ENCODE measurements around the gene TUBGCP2. TPM values are rescaled to one million over a fixed set of nuclear protein-coding genes. Genes with fewer than 3 reads are reported as not detected.
A peak's percentile ranks its signal among the peaks of the same experiment; 100 is the strongest.

Gene TUBGCP2
- total and polyA plus RNA-seq, 2 of the 13 experiments (the other 11 are each of a cell fraction or from before 2014, with no cell fraction given), result 21.3 to 34.5 TPM

DNA sequence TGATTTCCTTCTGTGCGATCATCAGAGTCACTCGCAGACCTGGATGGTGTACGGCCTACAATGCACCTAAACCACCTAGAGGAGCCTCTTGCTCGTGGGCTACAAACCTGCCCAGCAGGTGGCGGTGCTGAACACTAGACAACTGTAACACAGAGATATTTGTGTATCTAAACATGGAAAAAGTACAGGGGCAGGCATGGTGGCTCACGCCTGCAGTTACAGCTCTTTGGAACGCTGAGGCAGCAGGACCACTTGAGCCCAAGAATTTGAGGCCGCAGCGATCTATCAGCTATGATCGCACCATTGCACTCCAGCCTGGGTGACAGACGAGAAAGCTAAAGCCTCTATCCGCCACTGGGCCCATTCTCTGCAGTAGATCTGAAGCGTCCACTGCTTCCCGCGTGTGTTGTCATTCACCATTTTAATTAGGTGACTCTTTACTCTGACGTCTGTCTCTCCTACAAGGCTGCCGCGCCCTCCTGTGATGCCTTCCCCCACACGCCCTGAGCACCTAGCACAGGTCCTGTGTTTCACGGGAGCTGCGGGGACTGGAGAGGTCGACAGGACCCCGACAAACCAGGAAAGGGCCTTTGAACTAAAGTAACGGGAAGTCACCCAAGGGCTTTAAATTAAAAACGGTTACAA lies 774 bp downstream of the TUBGCP2 start (continued):
- TF ChIP-seq, protein P1, sequence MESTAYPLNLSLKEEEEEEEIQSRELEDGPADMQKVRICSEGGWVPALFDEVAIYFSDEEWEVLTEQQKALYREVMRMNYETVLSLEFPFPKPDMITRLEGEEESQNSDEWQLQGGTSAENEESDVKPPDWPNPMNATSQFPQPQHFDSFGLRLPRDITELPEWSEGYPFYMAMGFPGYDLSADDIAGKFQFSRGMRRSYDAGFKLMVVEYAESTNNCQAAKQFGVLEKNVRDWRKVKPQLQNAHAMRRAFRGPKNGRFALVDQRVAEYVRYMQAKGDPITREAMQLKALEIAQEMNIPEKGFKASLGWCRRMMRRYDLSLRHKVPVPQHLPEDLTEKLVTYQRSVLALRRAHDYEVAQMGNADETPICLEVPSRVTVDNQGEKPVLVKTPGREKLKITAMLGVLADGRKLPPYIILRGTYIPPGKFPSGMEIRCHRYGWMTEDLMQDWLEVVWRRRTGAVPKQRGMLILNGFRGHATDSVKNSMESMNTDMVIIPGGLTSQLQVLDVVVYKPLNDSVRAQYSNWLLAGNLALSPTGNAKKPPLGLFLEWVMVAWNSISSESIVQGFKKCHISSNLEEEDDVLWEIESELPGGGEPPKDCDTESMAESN (CRISPR knock-in tag; conservative IDR thresholded peaks at IDR 0.05), result no peak
- TF ChIP-seq KDM5B (CRISPR knock-in tag; IDR thresholded peaks at IDR 0.05; ENCODE audit: borderline replicate concordance), result no peak
- no peak for TF ChIP-seq ZFAT (CRISPR knock-in tag; conservative IDR thresholded peaks at IDR 0.05)
- TF ChIP-seq TEAD3 (CRISPR knock-in tag; optimal IDR thresholded peaks at IDR 0.05; ENCODE audit: borderline replicate concordance), result no peak
- 0 out of 2 replicates have a peak, but pooled peaks have one; percentile 8 for TF ChIP-seq ZNF12 (CRISPR knock-in tag; IDR thresholded peaks at IDR 0.05)
- TF ChIP-seq ZNF850 (CRISPR knock-in tag; conservative IDR thresholded peaks at IDR 0.05), result no peak
- no peak for TF ChIP-seq EHMT2 (IDR thresholded peaks at IDR 0.05; ENCODE audit: borderline replicate concordance, low read depth, low read length)
- 0 out of 2 replicates have a peak, but pooled peaks have one; percentile 28 for TF ChIP-seq ZNF331 (CRISPR knock-in tag; IDR thresholded peaks at IDR 0.05)
- TF ChIP-seq ZFX (CRISPR knock-in tag; IDR thresholded peaks at IDR 0.05; ENCODE audit: low read depth), result peak; percentile 57
- TF ChIP-seq, protein P2, sequence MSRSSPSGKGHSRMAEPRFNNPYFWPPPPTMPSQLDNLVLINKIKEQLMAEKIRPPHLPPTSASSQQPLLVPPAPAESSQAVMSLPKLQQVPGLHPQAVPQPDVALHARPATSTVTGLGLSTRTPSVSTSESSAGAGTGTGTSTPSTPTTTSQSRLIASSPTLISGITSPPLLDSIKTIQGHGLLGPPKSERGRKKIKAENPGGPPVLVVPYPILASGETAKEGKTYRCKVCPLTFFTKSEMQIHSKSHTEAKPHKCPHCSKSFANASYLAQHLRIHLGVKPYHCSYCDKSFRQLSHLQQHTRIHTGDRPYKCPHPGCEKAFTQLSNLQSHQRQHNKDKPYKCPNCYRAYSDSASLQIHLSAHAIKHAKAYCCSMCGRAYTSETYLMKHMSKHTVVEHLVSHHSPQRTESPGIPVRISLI (CRISPR knock-in tag; IDR thresholded peaks at IDR 0.05; ENCODE audit: borderline replicate concordance), result no peak
- 0 out of 2 replicates have a peak, but pooled peaks have one; percentile 25 for TF ChIP-seq BRCA1 (CRISPR knock-in tag; IDR thresholded peaks at IDR 0.05)
- TF ChIP-seq, protein P3, sequence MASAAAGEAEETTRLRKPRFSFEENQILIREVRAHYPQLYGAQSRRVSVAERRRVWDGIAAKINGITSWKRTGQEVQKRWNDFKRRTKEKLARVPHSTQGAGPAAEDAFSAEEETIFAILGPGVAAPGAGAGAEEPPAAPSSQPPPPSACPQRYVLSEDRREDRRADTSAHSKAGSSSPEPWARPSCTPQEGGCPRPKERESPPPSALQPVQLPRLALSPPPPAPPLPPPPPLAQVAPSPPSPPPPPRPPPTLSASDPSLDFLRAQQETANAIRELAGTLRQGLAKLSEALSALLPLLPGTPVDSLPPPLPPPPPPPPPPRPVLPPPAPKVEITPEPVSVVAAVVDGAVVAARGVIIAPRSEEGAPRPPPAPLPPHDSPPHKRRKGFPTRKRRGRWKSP (CRISPR knock-in tag; IDR thresholded peaks at IDR 0.05), result peak; percentile 2; the same call in 1 of the 2 replicates
- peak; percentile 40; the same call in 1 of the 2 replicates for TF ChIP-seq SMC3 (IDR thresholded peaks at IDR 0.05; ENCODE audit: low read length)
- no peak for TF ChIP-seq MATR3 (CRISPR knock-in tag; IDR thresholded peaks at IDR 0.05)
- no peak for TF ChIP-seq PRPF4 (IDR thresholded peaks at IDR 0.05; ENCODE audit: low read depth, low read length, poor library complexity, severe bottlenecking)
- no peak for TF ChIP-seq FOXM1 (CRISPR knock-in tag; IDR thresholded peaks at IDR 0.05)
- TF ChIP-seq ZNF75D (CRISPR knock-in tag; IDR thresholded peaks at IDR 0.05; ENCODE audit: borderline replicate concordance), result no peak
- TF ChIP-seq REXO4 (CRISPR knock-in tag; IDR thresholded peaks at IDR 0.05; ENCODE audit: borderline replicate concordance), result no peak
- TF ChIP-seq ZKSCAN5 (CRISPR knock-in tag; IDR thresholded peaks at IDR 0.05), result no peak
- TF ChIP-seq, protein P4, sequence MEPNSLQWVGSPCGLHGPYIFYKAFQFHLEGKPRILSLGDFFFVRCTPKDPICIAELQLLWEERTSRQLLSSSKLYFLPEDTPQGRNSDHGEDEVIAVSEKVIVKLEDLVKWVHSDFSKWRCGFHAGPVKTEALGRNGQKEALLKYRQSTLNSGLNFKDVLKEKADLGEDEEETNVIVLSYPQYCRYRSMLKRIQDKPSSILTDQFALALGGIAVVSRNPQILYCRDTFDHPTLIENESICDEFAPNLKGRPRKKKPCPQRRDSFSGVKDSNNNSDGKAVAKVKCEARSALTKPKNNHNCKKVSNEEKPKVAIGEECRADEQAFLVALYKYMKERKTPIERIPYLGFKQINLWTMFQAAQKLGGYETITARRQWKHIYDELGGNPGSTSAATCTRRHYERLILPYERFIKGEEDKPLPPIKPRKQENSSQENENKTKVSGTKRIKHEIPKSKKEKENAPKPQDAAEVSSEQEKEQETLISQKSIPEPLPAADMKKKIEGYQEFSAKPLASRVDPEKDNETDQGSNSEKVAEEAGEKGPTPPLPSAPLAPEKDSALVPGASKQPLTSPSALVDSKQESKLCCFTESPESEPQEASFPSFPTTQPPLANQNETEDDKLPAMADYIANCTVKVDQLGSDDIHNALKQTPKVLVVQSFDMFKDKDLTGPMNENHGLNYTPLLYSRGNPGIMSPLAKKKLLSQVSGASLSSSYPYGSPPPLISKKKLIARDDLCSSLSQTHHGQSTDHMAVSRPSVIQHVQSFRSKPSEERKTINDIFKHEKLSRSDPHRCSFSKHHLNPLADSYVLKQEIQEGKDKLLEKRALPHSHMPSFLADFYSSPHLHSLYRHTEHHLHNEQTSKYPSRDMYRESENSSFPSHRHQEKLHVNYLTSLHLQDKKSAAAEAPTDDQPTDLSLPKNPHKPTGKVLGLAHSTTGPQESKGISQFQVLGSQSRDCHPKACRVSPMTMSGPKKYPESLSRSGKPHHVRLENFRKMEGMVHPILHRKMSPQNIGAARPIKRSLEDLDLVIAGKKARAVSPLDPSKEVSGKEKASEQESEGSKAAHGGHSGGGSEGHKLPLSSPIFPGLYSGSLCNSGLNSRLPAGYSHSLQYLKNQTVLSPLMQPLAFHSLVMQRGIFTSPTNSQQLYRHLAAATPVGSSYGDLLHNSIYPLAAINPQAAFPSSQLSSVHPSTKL (CRISPR knock-in tag; IDR thresholded peaks at IDR 0.05), result no peak
- TF ChIP-seq ZNF552 (CRISPR knock-in tag; IDR thresholded peaks at IDR 0.05; ENCODE audit: borderline replicate concordance), result no peak
- no peak for TF ChIP-seq RXRB (CRISPR knock-in tag; IDR thresholded peaks at IDR 0.05; ENCODE audit: borderline replicate concordance)
- peak; percentile 40; the same call in 1 of the 2 replicates for TF ChIP-seq RFX1 (IDR thresholded peaks at IDR 0.05)
